Right lobe of liver (tissue), 4 donors: Measurements from ENCODE around the gene ZNF331.
"Not testable (repeated sequence)": the region's sequence is repeated elsewhere in the genome, so short reads cannot be mapped to it uniquely, and the experiment has no call there.

Experiments used
- POLR2A ChIP-seq: fragments of 450-650 bp; IDR thresholded peaks from one replicate; pipeline ENCODE4 v1.6.1; 2017; ENCODE audit warnings: antibody characterized with exemption, mild to moderate bottlenecking
- TF ChIP-seq, protein P1 (sequence below), 4 donors: fragments of 200-600 bp in 3 of 4; fragments of 450-650 bp in 1 of 4; IDR thresholded peaks; one replicate each; pipeline versions ENCODE4 v1.5.1 to v1.8.0; 2016 to 2022; ENCODE audit warnings: antibody characterized with exemption in 4 of 4, mild to moderate bottlenecking in 2 of 4
- donor health status: DM: no; HTN: no; CAD: no.
- donor health status: DM: no; HTN: no; CAD: no.
- donor health status: DM: no; HTN: yes; CAD: no.

- TF ChIP-seq, protein P1, sequence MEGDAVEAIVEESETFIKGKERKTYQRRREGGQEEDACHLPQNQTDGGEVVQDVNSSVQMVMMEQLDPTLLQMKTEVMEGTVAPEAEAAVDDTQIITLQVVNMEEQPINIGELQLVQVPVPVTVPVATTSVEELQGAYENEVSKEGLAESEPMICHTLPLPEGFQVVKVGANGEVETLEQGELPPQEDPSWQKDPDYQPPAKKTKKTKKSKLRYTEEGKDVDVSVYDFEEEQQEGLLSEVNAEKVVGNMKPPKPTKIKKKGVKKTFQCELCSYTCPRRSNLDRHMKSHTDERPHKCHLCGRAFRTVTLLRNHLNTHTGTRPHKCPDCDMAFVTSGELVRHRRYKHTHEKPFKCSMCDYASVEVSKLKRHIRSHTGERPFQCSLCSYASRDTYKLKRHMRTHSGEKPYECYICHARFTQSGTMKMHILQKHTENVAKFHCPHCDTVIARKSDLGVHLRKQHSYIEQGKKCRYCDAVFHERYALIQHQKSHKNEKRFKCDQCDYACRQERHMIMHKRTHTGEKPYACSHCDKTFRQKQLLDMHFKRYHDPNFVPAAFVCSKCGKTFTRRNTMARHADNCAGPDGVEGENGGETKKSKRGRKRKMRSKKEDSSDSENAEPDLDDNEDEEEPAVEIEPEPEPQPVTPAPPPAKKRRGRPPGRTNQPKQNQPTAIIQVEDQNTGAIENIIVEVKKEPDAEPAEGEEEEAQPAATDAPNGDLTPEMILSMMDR (IDR thresholded peaks at IDR 0.05), result not testable (repeated sequence)
- not testable (repeated sequence) for TF ChIP-seq POLR2A
Observed at GRCh38 chr19:53498024-53498395, 39.9 kb upstream of the ZNF331 start.
